ENCODE measurements around the gene SPAG9.

The SPAG9 gene

DNA sequence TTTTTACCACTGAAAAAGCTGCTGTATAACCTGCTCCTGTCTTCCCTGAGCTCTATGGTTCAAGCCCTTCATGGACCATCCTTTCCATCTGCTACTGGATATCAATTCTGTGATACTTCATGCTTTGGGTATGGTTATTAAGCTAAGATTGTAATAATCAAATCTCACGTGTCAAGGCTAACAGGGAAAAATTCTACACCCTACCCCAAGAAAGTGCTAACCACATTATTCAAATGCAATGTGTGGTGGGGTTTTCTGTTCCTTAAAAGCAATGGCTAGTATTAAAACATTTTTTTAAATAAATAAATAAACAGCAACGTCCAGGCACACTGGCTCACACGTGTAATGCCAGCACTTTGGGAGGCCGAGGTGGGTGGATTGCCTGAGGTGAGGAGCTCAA is 65.9 kb downstream of the SPAG9 start:
- Histone ChIP-seq H3K9me3 (ENCODE audit: control insufficient read depth, insufficient read depth, low read depth, low read length) (no peaks in the 10 kb centered on the region), H3K36me3 (ENCODE audit: control insufficient read depth in 2 of 2, insufficient read depth in 1 of 2, low read length in 2 of 2) (no peaks in the 10 kb centered on the region; a peak in 1 of 3 replicates), H3K4me1 (ENCODE audit: control insufficient read depth, insufficient read depth, low read length) (peaks cover 13% of the 10 kb centered on the region), H3K4me3 (ENCODE audit: low read depth, low read length) (no peak overlapping the region), H3K27ac (ENCODE audit: extremely low read depth, low read depth, low read length) (no peak overlapping the region)
- ChIA-PET POLR2A (interaction anchor here (0.6 kb wide), 1 partner anchor 28 kb away, joined by 3 read pairs; no protein-coding TSS in a partner anchor), CTCF (interaction anchor here (0.6 to 4.8 kb wide), 7 partner anchors 13 to 327 kb away, joined by 4 to 81 read pairs (median 7); partner anchors contain the start of gene NME1)
- no peak for TF ChIP-seq ZNF391 (tag by site-specific recombination; IDR thresholded peaks at IDR 0.05; ENCODE audit: borderline replicate concordance, low read depth)
- no peak for TF ChIP-seq ZNF791 (tag by site-specific recombination; IDR thresholded peaks at IDR 0.05)
- TF ChIP-seq ZNF274 (IDR thresholded peaks at IDR 0.05; ENCODE audit: low read length), result no peak
- TF ChIP-seq ZNF274 (tag by site-specific recombination; IDR thresholded peaks at IDR 0.05; ENCODE audit: borderline replicate concordance), result no peak
- no peak for TF ChIP-seq ZNF623 (tag by site-specific recombination; IDR thresholded peaks at IDR 0.05)
- no peak for TF ChIP-seq ZNF423 (tag by site-specific recombination; IDR thresholded peaks at IDR 0.05)
- TF ChIP-seq RBAK (tag by site-specific recombination; IDR thresholded peaks at IDR 0.05), result no peak
- no peak for TF ChIP-seq ZSCAN16 (tag by site-specific recombination; IDR thresholded peaks at IDR 0.05)
- TF ChIP-seq EGR2 (tag by site-specific recombination; IDR thresholded peaks at IDR 0.05; ENCODE audit: low read depth), result no peak

DNA sequence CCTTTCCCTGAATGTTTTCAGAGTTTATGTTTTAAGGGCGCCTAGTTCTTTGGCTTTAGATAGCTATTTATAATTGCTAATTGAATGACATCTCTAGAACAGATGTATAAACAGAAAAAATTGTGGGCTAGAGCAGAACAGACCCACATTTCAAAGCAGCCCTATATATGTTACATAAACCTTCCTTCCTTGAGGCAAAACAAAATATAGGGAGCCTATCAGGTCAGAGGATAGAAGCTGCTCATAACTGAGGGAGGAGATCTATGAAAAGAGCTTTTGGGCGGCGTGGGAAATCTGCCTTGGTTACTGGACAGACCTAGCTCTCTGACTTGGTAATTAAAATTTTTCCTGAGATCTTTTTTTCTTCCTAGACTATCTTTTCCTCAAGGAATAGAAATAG is 68.4 kb downstream of the SPAG9 start:
- POLR2A ChIA-PET, result no interaction called here

More for the DNA sequence above, 68.4 kb downstream of the SPAG9 start:
- H3K4me1 ChIP-seq (ENCODE audit: control insufficient read depth, insufficient read depth, low read length), result peaks cover 13% of the 10 kb centered on the region
- no peaks in the 10 kb centered on the region; a peak in 1 of 3 replicates for H3K36me3 ChIP-seq (ENCODE audit: control insufficient read depth in 2 of 2, insufficient read depth in 1 of 2, low read length in 2 of 2)
- H3K9me3 ChIP-seq (ENCODE audit: control insufficient read depth, insufficient read depth, low read depth, low read length), result no peaks in the 10 kb centered on the region
- CTCF ChIA-PET, result interaction anchor here (0.7 to 3.0 kb wide), 7 partner anchors 38 to 890 kb away, joined by 3 to 11 read pairs (median 4); partner anchors contain the start of genes NME1 and SPAG9
- no peak overlapping the region for H3K4me3 ChIP-seq (ENCODE audit: low read depth, low read length)
- TF ChIP-seq ZNF280C (tag by site-specific recombination; IDR thresholded peaks at IDR 0.05) (no peak), GLI4 (tag by site-specific recombination; IDR thresholded peaks at IDR 0.05) (no peak), ZNF629 (tag by site-specific recombination; IDR thresholded peaks at IDR 0.05) (no peak), ZNF624 (tag by site-specific recombination; IDR thresholded peaks at IDR 0.05) (no peak), KLF7 (tag by site-specific recombination; IDR thresholded peaks at IDR 0.05; ENCODE audit: borderline replicate concordance) (no peak), ZNF571 (tag by site-specific recombination; IDR thresholded peaks at IDR 0.05) (no peak), ZNF341 (tag by site-specific recombination; IDR thresholded peaks at IDR 0.05; ENCODE audit: low read depth) (no peak), FEZF1 (tag by site-specific recombination; IDR thresholded peaks at IDR 0.05) (no peak), ZNF133 (tag by site-specific recombination; IDR thresholded peaks at IDR 0.05) (no peak), ZFP3 (tag by site-specific recombination; IDR thresholded peaks at IDR 0.05; ENCODE audit: low read depth) (no peak), ZNF776 (tag by site-specific recombination; IDR thresholded peaks at IDR 0.05; ENCODE audit: borderline replicate concordance) (no peak), ZNF362 (tag by site-specific recombination; IDR thresholded peaks at IDR 0.05) (no peak), ZNF747 (tag by site-specific recombination; IDR thresholded peaks at IDR 0.05) (no peak), ZSCAN30 (tag by site-specific recombination; IDR thresholded peaks at IDR 0.05) (no peak), ZNF521 (tag by site-specific recombination; IDR thresholded peaks at IDR 0.05) (no peak), ZNF560 (tag by site-specific recombination; IDR thresholded peaks at IDR 0.05; ENCODE audit: borderline replicate concordance) (no peak), MYNN (tag by site-specific recombination; IDR thresholded peaks at IDR 0.05; ENCODE audit: borderline replicate concordance) (no peak)
- TF ChIP-seq, protein P1, sequence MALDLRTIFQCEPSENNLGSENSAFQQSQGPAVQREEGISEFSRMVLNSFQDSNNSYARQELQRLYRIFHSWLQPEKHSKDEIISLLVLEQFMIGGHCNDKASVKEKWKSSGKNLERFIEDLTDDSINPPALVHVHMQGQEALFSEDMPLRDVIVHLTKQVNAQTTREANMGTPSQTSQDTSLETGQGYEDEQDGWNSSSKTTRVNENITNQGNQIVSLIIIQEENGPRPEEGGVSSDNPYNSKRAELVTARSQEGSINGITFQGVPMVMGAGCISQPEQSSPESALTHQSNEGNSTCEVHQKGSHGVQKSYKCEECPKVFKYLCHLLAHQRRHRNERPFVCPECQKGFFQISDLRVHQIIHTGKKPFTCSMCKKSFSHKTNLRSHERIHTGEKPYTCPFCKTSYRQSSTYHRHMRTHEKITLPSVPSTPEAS (tag by site-specific recombination; IDR thresholded peaks at IDR 0.05), result no peak
- TF ChIP-seq, protein P2, sequence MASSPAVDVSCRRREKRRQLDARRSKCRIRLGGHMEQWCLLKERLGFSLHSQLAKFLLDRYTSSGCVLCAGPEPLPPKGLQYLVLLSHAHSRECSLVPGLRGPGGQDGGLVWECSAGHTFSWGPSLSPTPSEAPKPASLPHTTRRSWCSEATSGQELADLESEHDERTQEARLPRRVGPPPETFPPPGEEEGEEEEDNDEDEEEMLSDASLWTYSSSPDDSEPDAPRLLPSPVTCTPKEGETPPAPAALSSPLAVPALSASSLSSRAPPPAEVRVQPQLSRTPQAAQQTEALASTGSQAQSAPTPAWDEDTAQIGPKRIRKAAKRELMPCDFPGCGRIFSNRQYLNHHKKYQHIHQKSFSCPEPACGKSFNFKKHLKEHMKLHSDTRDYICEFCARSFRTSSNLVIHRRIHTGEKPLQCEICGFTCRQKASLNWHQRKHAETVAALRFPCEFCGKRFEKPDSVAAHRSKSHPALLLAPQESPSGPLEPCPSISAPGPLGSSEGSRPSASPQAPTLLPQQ (tag by site-specific recombination; IDR thresholded peaks at IDR 0.05), result no peak
- no peak overlapping the region for H3K27ac ChIP-seq (ENCODE audit: extremely low read depth, low read depth, low read length)
